HCT116 (cell line): ENCODE measurements around the gene CHM. TPM values are rescaled to one million over a fixed set of nuclear protein-coding genes. Genes with fewer than 3 reads are reported as not detected.

Experiments used
- ATAC-seq: fragments of 200-7000 bp; cut with Tn5 transposase; 2 replicates; pipeline ENCODE4 v1.9.1; 2020; ENCODE audit warnings: mild to moderate bottlenecking, moderate library complexity
- BruUV-seq: library from RNA; stranded (reverse); fragments of 400-500 nt; replicated peaks from 2 replicates; lab custom pipeline; 2021; lab: Mats Ljungman, UMichigan
- CTCF ChIA-PET: fragments of 300-600 bp; sonication (Branson Sonifier 250); formaldehyde crosslinking; loops from one replicate; lab custom pipeline; 2021; ENCODE audit warnings: antibody characterized with exemption; lab: Charles Lee
- POLR2A ChIA-PET: fragments of 300-600, 350-600 bp; sonication (Branson Sonifier 250); formaldehyde crosslinking; loops from one replicate; lab custom pipeline; 2021; ENCODE audit warnings: antibody characterized with exemption; lab: Charles Lee
- RAD21 ChIA-PET, 2 experiments: fragments of 300-600 bp; sonication (Branson Sonifier 250); formaldehyde crosslinking; loops; one replicate each; lab custom pipeline; 2023; ENCODE audit warnings: low total read pairs in 2 of 2; ENCODE audit not compliant: uncharacterized antibody in 2 of 2, unreplicated experiment in 2 of 2, low non-redundant PET in 1 of 2; lab: Charles Lee
- DNase-seq: peaks from one replicate; pipeline ENCODE4 v3.0.0-alpha.2; 2010; ENCODE audit warnings: low read depth, low spot score
- H2AFZ ChIP-seq: fragments of 200-600 bp; shearing (Covaris generic), sonication (generic); 2 replicates; pipeline ENCODE4 v1.6.1; 2017; ENCODE audit warnings: low read depth, mixed run types, mixed read lengths, antibody characterized with exemption, low read length; ENCODE audit not compliant: poor library complexity, severe bottlenecking
- H3K27ac ChIP-seq: 2 replicates; pipeline ENCODE4 v1.5.1; 2012; ENCODE audit warnings: low read depth, low read length
- H3K27me3 ChIP-seq: fragments of 200-600 bp; sonication (generic); 2 replicates; pipeline ENCODE4 v1.6.1; 2016; ENCODE audit warnings: mixed run types, low read length, mixed read lengths; ENCODE audit not compliant: insufficient read depth
- H3K36me3 ChIP-seq, 2 experiments: fragments of 200-500 bp in 1 of 2; fragments of 200-600 bp in 1 of 2; sonication (Bioruptor generic) in 1 of 2; sonication (generic) in 1 of 2; 2 replicates each; pipeline versions ENCODE4 v1.5.1 to v1.6.1; 2014 to 2016; ENCODE audit warnings: low read length in 2 of 2, inconsistent platforms in 1 of 2, mixed read lengths in 1 of 2, mixed run types in 1 of 2; ENCODE audit not compliant: insufficient read depth in 2 of 2, control insufficient read depth in 1 of 2
- H3K4me1 ChIP-seq, 2 experiments: fragments of 200-600 bp in 1 of 2; sonication (generic) in 1 of 2; 2 replicates each; pipeline versions ENCODE4 v1.5.1 to v1.6.1; 2012 to 2017; ENCODE audit warnings: low read length in 2 of 2, inconsistent platforms in 1 of 2, mild to moderate bottlenecking in 1 of 2, mixed read lengths in 1 of 2, mixed run types in 1 of 2, moderate library complexity in 1 of 2; ENCODE audit not compliant: insufficient read depth in 2 of 2, control insufficient read depth in 1 of 2
- H3K4me2 ChIP-seq: fragments of 200-600 bp; sonication (generic); 2 replicates; pipeline ENCODE4 v1.6.1; 2017; ENCODE audit warnings: mixed run types, low read length, mixed read lengths
- H3K4me3 ChIP-seq, 2 experiments: fragments of 200-600 bp in 1 of 2; sonication (generic) in 1 of 2; replicated peaks in 1 of 2; 2 replicates each; pipeline ENCODE4 v1.5.1; 2011 to 2016; ENCODE audit warnings: low read length in 2 of 2, control low read depth in 1 of 2, low read depth in 1 of 2, mild to moderate bottlenecking in 1 of 2, mixed read lengths in 1 of 2, mixed run types in 1 of 2
- H3K79me2 ChIP-seq: fragments of 200-600 bp; sonication (generic); 2 replicates; pipeline ENCODE4 v1.6.1; 2017; ENCODE audit warnings: mild to moderate bottlenecking, mixed run types, low read length, moderate library complexity, mixed read lengths; ENCODE audit not compliant: insufficient read depth
- H3K9ac ChIP-seq: fragments of 200-600 bp; sonication (generic); 2 replicates; pipeline ENCODE4 v1.6.1; 2016; ENCODE audit warnings: low read length, mixed read lengths
- H3K9me2 ChIP-seq: fragments of 200-600 bp; sonication (generic), shearing (Covaris generic); 2 replicates; pipeline ENCODE4 v1.6.1; 2017; ENCODE audit warnings: mixed run types, mild to moderate bottlenecking, moderate library complexity; ENCODE audit not compliant: insufficient read depth
- H3K9me3 ChIP-seq, 2 experiments: fragments of 200-500 bp in 1 of 2; fragments of 200-600 bp in 1 of 2; sonication (Bioruptor generic) in 1 of 2; sonication (generic) in 1 of 2; 2 replicates each; pipeline ENCODE4 v1.6.1; 2014 to 2017; ENCODE audit warnings: low read length in 2 of 2, mixed read lengths in 2 of 2, inconsistent platforms in 1 of 2, low read depth in 1 of 2, mild to moderate bottlenecking in 1 of 2, mixed run types in 1 of 2, moderate library complexity in 1 of 2; ENCODE audit not compliant: control insufficient read depth in 1 of 2, insufficient read depth in 1 of 2
- H4K20me1 ChIP-seq: fragments of 200-600 bp; sonication (generic), shearing (Covaris generic); 2 replicates; pipeline ENCODE4 v1.6.1; 2017; ENCODE audit warnings: mixed run types, mild to moderate bottlenecking, moderate library complexity; ENCODE audit not compliant: insufficient read depth
- CBX3 ChIP-seq: IDR thresholded peaks from 2 replicates; pipeline ENCODE4 v1.6.1; 2012; ENCODE audit warnings: low read depth
- EGR1 ChIP-seq: IDR thresholded peaks from 2 replicates; pipeline ENCODE4 v1.6.1; 2012; ENCODE audit warnings: low read depth
- ELF1 ChIP-seq: IDR thresholded peaks from 2 replicates; pipeline ENCODE4 v1.6.1; 2012; ENCODE audit warnings: low read depth, borderline replicate concordance
- EZH2 ChIP-seq: fragments of 200-600 bp; sonication (generic); IDR thresholded peaks from 2 replicates; pipeline ENCODE4 v1.6.1; 2017; ENCODE audit warnings: antibody characterized with exemption, mixed run types
- FOSL1 ChIP-seq: IDR thresholded peaks from 2 replicates; pipeline ENCODE4 v1.6.1; 2012; ENCODE audit warnings: low read depth
- POLR2A ChIP-seq: IDR thresholded peaks from 2 replicates; pipeline ENCODE4 v1.7.0; 2011; ENCODE audit warnings: borderline replicate concordance; ENCODE audit not compliant: insufficient read depth, insufficient read length; ENCODE audit errors: extremely low read depth
- POLR2AphosphoS5 ChIP-seq: IDR thresholded peaks from 2 replicates; pipeline ENCODE4 v1.6.1; 2011; ENCODE audit warnings: mild to moderate bottlenecking, low read depth, low read length, moderate library complexity
- RAD21 ChIP-seq: IDR thresholded peaks from 2 replicates; pipeline ENCODE4 v1.6.1; 2012; ENCODE audit warnings: low read depth, mild to moderate bottlenecking
- SIN3A ChIP-seq: IDR thresholded peaks from 2 replicates; pipeline ENCODE4 v1.6.1; 2012; ENCODE audit warnings: low read depth
- SP1 ChIP-seq: IDR thresholded peaks from 2 replicates; pipeline ENCODE4 v1.6.1; 2012; ENCODE audit warnings: low read depth
- SRF ChIP-seq: IDR thresholded peaks from 2 replicates; pipeline ENCODE4 v1.6.1; 2012; ENCODE audit warnings: low read depth
- TCF7L2 ChIP-seq: IDR thresholded peaks from 2 replicates; pipeline ENCODE4 v1.7.0; 2011; ENCODE audit warnings: borderline replicate concordance, inconsistent platforms; ENCODE audit not compliant: insufficient read depth, insufficient read length; ENCODE audit errors: extremely low read depth
- YY1 ChIP-seq: IDR thresholded peaks from 2 replicates; pipeline ENCODE4 v1.6.1; 2011; ENCODE audit warnings: low read length, low read depth, moderate library complexity, mild to moderate bottlenecking; ENCODE audit not compliant: insufficient replicate concordance; ENCODE audit errors: extremely low read depth
- ZFX ChIP-seq: fragments of 450-650 bp; IDR thresholded peaks from 2 replicates; pipeline ENCODE4 v1.6.1; 2017
- ZNF274 ChIP-seq: fragments of 200-500 bp; sonication (Bioruptor generic); IDR thresholded peaks from 2 replicates; pipeline ENCODE4 v1.6.1; 2014; ENCODE audit warnings: mild to moderate bottlenecking, low read depth, low read length, inconsistent platforms
- intact Hi-C: fragments of 100-400 bp; cut with micrococcal nuclease; formaldehyde crosslinking; loops from 2 replicates; pipeline ENCODE4 v1.10.0; 2022
- total RNA-seq: library from RNA; stranded (reverse); gene quantifications from one replicate; pipeline ENCODE4 v1.2.1, GENCODE V29; 2021; ENCODE audit not compliant: unreplicated experiment
- TF ChIP-seq, protein P1 (sequence below): IDR thresholded peaks from 2 replicates; pipeline ENCODE4 v1.6.1; 2012
- TF ChIP-seq, protein P2 (sequence below), 3 experiments: fragments of 200-600 bp in 1 of 3; sonication (generic) in 1 of 3; IDR thresholded peaks in 2 of 3; conservative IDR thresholded peaks in 1 of 3; 2 replicates each; pipeline ENCODE4 v1.5.1; 2012 to 2017; ENCODE audit warnings: low read depth in 2 of 3, low read length in 2 of 3, antibody characterized with exemption in 1 of 3, borderline replicate concordance in 1 of 3, control low read depth in 1 of 3, mild to moderate bottlenecking in 1 of 3, mixed read lengths in 1 of 3, mixed run types in 1 of 3, moderate library complexity in 1 of 3; ENCODE audit not compliant: insufficient read depth in 1 of 3
- TF ChIP-seq, protein P3 (sequence below): IDR thresholded peaks from 2 replicates; pipeline ENCODE4 v1.6.1; 2012
- TF ChIP-seq, protein P4 (sequence below): IDR thresholded peaks from 2 replicates; pipeline ENCODE4 v1.6.1; 2011; ENCODE audit warnings: mild to moderate bottlenecking, low read length, moderate library complexity; ENCODE audit not compliant: insufficient replicate concordance; ENCODE audit errors: extremely low read depth
- TF ChIP-seq, protein P5 (sequence below): IDR thresholded peaks from 2 replicates; pipeline ENCODE4 v1.6.1; 2012; ENCODE audit warnings: low read depth

Gene CHM
- total RNA-seq, 1 experiment from 2014 or later = 17.1 TPM

DNA sequence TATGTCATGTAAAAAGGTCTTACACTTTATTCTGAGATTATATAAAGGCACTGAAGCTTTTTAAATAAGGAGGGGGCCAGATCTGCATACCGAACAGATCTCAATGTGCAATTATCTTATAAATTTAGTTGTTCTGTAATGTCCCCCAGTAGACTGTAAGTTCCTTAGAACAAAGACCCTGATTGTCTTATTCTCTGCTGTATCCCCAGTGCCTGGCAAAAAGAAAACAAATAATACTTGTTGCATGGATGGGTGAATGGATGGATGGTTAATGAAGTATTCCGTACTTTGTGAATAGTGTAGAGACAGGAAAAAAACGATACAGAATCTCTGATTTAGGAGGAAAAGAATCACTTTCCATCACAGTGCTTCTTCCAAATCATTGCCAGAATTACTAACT is 141.5 kb downstream of the CHM start:
- no peaks in the 10 kb centered on the region for H3K79me2 ChIP-seq
- no peaks in the 10 kb centered on the region for H3K9me2 ChIP-seq
- ChIA-PET CTCF (no interaction called here), RAD21 (no interaction called here), POLR2A (no interaction called here)
- H3K27me3 ChIP-seq = no peaks in the 10 kb centered on the region
- H2AFZ ChIP-seq = no peak overlapping the region
- no peak overlapping the region for H3K27ac ChIP-seq
- no peaks in the 10 kb centered on the region for H3K36me3 ChIP-seq
- H3K4me3 ChIP-seq = no peak overlapping the region
- H3K9ac ChIP-seq = no peak overlapping the region
- intact Hi-C loops = no loop called here
- DNase-seq (no peak), ATAC-seq (no peak)
- no peaks in the 10 kb centered on the region for H4K20me1 ChIP-seq
- H3K9me3 ChIP-seq = no peaks in the 10 kb centered on the region
- no TSS peak for BruUV-seq
- H3K4me2 ChIP-seq = no peak overlapping the region
- H3K4me1 ChIP-seq = no peaks in the 10 kb centered on the region
- no peak for TF ChIP-seq SRF
- TF ChIP-seq SP1 = no peak
- no peak for TF ChIP-seq SIN3A
- TF ChIP-seq, protein P1, sequence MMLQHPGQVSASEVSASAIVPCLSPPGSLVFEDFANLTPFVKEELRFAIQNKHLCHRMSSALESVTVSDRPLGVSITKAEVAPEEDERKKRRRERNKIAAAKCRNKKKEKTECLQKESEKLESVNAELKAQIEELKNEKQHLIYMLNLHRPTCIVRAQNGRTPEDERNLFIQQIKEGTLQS = no peak
- TF ChIP-seq, protein P2, sequence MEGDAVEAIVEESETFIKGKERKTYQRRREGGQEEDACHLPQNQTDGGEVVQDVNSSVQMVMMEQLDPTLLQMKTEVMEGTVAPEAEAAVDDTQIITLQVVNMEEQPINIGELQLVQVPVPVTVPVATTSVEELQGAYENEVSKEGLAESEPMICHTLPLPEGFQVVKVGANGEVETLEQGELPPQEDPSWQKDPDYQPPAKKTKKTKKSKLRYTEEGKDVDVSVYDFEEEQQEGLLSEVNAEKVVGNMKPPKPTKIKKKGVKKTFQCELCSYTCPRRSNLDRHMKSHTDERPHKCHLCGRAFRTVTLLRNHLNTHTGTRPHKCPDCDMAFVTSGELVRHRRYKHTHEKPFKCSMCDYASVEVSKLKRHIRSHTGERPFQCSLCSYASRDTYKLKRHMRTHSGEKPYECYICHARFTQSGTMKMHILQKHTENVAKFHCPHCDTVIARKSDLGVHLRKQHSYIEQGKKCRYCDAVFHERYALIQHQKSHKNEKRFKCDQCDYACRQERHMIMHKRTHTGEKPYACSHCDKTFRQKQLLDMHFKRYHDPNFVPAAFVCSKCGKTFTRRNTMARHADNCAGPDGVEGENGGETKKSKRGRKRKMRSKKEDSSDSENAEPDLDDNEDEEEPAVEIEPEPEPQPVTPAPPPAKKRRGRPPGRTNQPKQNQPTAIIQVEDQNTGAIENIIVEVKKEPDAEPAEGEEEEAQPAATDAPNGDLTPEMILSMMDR (IDR thresholded peaks at IDR 0.05 in 2 of 3, conservative IDR thresholded peaks at IDR 0.05 in 1 of 3; ENCODE audit: borderline replicate concordance in 1 of 3, insufficient read depth in 1 of 3, low read depth in 2 of 3, low read length in 2 of 3) = no peak
- TF ChIP-seq EZH2 = no peak
- no peak for TF ChIP-seq TCF7L2
- no peak for TF ChIP-seq RAD21
- TF ChIP-seq ZNF274 = no peak
- TF ChIP-seq ELF1 = no peak
- TF ChIP-seq FOSL1 = no peak
- TF ChIP-seq, protein P3, sequence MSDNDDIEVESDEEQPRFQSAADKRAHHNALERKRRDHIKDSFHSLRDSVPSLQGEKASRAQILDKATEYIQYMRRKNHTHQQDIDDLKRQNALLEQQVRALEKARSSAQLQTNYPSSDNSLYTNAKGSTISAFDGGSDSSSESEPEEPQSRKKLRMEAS = no peak
- TF ChIP-seq POLR2A = no peak
- TF ChIP-seq ZFX = no peak
- TF ChIP-seq POLR2AphosphoS5 = no peak
- no peak for TF ChIP-seq YY1
- TF ChIP-seq EGR1 = no peak
- TF ChIP-seq, protein P4, sequence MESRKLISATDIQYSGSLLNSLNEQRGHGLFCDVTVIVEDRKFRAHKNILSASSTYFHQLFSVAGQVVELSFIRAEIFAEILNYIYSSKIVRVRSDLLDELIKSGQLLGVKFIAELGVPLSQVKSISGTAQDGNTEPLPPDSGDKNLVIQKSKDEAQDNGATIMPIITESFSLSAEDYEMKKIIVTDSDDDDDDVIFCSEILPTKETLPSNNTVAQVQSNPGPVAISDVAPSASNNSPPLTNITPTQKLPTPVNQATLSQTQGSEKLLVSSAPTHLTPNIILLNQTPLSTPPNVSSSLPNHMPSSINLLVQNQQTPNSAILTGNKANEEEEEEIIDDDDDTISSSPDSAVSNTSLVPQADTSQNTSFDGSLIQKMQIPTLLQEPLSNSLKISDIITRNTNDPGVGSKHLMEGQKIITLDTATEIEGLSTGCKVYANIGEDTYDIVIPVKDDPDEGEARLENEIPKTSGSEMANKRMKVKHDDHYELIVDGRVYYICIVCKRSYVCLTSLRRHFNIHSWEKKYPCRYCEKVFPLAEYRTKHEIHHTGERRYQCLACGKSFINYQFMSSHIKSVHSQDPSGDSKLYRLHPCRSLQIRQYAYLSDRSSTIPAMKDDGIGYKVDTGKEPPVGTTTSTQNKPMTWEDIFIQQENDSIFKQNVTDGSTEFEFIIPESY = no peak
- TF ChIP-seq, protein P5, sequence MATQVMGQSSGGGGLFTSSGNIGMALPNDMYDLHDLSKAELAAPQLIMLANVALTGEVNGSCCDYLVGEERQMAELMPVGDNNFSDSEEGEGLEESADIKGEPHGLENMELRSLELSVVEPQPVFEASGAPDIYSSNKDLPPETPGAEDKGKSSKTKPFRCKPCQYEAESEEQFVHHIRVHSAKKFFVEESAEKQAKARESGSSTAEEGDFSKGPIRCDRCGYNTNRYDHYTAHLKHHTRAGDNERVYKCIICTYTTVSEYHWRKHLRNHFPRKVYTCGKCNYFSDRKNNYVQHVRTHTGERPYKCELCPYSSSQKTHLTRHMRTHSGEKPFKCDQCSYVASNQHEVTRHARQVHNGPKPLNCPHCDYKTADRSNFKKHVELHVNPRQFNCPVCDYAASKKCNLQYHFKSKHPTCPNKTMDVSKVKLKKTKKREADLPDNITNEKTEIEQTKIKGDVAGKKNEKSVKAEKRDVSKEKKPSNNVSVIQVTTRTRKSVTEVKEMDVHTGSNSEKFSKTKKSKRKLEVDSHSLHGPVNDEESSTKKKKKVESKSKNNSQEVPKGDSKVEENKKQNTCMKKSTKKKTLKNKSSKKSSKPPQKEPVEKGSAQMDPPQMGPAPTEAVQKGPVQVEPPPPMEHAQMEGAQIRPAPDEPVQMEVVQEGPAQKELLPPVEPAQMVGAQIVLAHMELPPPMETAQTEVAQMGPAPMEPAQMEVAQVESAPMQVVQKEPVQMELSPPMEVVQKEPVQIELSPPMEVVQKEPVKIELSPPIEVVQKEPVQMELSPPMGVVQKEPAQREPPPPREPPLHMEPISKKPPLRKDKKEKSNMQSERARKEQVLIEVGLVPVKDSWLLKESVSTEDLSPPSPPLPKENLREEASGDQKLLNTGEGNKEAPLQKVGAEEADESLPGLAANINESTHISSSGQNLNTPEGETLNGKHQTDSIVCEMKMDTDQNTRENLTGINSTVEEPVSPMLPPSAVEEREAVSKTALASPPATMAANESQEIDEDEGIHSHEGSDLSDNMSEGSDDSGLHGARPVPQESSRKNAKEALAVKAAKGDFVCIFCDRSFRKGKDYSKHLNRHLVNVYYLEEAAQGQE = no peak
- no peak for TF ChIP-seq CBX3
- TF ChIP-seq, all 23 proteins: peak for 0
